NCI-H748 (cell line): ENCODE measurements around the gene OGN.

Experiments
- DNase-seq: peaks from one replicate; lab custom pipeline; 2025; ENCODE audit not compliant: unreplicated experiment; lab: John Stamatoyannopoulos, UW

Gene OGN

GRCh38 chr9:92349771-92350739 lies 54.3 kb downstream of the OGN start:
- DNase-seq: no peak

- DNase-seq: no peak
Observed at GRCh38 chr9:92345582-92345981, 58.8 kb downstream of the OGN start.

- DNase-seq: no peak
Observed at GRCh38 chr9:92342825-92343488, 61.4 kb downstream of the OGN start.

- DNase-seq: no peak
Observed at GRCh38 chr9:92341578-92341977, 62.8 kb downstream of the OGN start.

GRCh38 chr9:92333282-92333634 lies 71.1 kb downstream of the OGN start:
- no peak for DNase-seq
